Fibroblast of gingiva (primary cell): ENCODE data around the gene MYLK4.

ENCODE experiments used
- DNase-seq: peaks from one replicate; pipeline ENCODE4 v3.0.0-alpha.2; 2011; ENCODE audit warnings: low read depth

The MYLK4 gene

DNA sequence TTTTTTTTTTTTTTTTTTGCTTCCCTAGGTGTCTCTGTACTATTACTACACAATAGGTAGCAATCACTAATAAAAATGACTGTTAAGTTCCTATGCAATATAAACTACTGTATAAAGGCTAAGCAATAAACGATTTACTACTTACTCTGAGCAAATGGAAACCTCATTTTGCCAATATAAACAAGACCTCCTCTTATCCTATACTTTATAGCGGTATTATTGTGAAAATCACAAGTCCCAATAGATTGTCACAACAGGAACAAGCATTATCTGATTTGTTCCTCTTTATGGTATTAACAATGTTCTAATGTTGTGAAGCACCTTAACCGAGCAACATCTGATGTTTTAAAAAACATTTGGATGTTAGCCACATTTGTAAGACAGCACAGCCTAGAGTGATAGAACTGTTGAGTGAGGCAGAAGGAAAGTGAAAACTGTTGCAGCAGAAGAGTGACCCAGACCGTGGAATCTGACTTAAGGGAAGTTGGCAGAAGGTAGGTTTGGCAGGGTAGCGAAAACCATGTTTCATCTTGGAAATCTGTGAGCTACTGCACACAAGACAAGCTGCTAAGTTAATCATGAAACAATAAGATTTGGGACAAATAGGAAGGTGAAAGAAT lies 94.2 kb downstream of the MYLK4 start:
- DNase-seq = no peak

DNA sequence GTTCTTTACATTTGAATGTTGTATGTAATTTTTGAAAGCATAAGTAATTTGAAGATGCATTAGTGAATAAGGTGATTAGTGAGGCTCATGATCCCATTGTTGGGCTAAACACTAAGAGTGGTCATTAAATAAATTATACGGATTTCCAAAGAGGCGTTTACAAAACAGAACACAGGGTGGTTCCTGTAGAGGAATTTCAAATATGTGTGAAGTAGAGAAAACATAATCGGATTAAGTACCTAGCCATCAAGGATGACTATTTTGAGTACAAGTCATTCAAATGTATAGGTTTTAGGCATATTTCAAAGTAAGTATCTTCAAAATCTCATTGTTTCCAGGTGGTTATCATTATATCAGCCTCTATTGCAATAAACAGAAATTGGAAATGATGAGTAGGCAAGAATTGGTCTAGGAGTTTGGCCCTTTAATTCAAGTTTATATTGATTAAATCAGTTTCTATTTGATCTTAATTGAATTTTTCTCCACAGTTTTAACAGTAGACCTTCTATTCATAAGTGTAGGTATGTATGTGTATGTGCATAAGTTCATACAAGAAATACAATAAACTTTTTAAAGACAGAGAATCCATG lies 94.8 kb downstream of the MYLK4 start:
- no peak for DNase-seq

DNA sequence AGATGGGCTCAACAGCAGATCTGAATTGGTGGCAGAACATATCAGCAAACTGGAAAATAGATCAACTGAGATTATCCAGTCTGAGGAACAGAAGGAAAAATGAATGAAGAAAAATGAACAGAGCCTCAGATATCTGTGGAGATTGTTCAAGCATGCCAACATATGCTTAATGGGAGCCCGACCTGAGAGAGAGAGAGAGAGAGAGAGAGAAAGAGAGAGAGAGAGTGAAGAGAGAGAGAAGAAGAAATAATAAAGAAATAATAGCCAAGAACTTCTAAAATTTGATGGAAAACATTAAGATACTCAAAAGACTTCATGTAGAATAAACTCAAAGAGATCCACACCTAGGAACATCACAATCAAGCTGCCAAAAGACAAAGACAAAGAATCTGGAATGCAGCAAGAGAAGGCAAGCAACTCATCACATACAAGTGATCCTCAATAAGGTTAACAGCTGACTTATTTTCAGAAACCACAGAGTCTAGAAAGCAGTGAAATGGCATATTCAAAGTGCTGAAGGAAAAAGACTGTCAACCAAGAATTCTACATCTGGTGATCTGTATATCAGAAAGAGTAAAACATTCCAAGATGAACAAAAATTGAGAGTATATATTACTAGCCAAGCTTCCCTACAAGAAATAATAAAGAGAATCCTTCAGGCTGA lies 97.2 kb downstream of the MYLK4 start:
- no peak for DNase-seq

DNA sequence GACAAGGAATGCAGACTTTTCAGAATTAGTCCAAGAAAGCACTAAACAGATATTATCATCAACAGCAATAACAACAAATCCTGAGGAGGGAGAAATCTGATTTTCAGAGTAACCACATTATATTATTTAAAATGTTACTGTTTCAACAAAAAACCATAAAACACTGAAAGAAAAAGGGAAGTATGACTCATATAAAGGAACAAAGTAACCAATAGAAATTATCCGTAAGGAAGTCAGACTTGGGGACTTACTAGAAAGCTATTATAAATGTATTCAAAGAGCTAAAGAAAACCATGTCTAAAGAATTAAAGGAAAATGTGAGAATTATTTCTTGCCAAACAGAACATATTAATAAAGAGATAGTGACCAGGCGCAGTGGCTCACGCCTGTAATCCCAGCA lies 98.1 kb downstream of the MYLK4 start:
- DNase-seq = no peak

DNA sequence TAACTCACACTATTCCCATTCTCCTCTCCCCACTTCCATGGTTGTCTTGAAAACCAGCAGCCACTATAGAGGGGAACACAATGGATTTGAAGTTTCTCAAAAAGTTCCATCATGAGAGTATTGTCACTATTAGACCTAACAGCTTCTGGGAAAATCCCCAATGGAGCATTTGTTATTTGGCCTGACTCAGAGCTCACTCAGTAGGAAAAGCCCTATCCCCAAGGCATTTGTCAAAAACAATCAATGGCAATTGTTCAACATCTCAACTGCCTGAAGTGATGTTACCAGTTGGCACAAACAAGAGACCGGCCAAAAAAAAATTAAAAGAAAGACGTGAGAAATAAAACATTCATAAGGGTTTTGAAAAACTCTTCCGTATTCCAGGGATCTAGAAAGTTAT lies 98.8 kb downstream of the MYLK4 start:
- no peak for DNase-seq

DNA sequence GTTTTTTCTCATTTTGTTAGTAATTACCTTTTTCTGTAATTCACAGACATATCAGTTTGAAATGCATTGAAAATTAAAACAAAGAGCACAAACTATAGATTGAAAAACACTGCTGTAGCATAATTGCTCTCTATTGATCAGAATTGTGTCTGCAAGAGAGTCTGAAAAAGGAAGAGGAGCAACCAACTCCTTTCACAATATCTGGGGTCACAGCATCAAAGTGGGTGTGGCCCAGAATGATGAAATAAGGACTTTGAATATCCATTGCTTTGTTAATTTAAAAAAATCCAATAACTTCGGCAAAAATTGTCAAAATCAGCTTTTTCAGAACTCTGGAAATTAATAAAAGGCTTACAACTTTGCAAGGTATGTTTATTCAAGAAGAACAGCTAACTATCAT lies 99.2 kb downstream of the MYLK4 start:
- DNase-seq = no peak

DNA sequence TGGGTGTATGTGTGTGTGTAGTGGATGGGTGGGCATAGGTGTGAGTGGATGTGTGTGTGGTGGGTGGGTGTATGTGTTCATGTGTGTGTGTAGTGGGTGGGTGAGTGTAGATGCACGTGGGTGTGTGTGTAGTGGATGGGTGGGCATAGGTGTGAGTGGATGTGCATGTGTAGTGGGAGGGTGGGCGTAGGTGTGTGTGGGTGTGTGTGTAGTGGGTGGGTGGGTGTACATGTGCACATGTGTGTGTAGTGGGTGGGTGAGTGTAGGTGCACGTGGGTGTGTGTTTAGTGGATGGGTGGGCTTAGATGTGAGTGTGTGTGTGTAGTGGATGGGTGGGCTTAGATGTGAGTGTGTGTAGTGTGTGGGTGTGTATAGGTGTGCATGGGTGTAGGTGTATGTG lies 104.4 kb downstream of the MYLK4 start:
- DNase-seq = no peak

DNA sequence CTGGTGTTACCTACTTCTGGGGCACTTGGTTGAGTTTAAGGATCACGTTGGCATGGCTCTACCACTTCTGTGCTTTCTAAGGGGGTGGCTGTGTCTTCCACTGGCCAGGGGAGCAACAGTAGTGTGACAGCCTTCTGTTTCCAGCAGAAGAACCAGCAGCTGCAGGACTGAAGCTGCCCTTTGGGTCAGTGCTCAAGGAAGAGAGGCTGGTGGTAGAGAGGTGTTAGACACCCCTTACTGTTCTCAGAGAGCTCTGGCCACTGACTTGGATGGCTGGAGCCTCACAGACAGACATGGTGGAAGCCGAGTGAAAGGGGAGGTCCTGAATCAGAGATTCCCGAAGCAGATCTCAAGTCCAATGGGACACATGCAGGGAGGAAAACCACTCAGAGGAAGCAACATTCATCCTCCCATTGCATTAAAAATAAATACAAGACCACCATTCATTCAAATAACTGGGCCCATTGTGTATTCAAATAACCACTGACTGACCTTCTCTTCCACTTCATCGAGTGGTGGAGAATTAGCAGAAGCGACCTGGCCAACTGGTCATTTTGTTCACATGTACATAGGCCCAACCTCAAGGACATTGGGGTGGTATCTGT lies 106.7 kb downstream of the MYLK4 start:
- no peak for DNase-seq

DNA sequence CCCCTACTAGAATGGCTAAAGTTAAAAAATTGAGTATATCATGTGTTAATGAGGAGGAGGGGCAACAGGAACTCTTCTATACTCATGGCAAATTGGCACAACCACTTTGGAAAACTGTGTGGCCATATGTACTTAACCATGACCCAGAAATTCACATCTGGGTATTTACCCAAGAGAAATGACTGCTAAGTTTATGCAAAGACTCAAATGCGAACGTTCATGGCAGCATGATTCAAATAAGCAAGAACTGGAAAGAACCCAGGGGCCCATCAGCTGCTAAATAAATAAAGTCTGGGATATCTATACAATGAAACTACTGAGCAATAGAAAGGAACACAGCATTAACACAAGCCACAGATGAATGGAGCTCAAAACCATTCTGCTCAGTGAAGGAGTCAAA lies 107.6 kb downstream of the MYLK4 start:
- no peak for DNase-seq

DNA sequence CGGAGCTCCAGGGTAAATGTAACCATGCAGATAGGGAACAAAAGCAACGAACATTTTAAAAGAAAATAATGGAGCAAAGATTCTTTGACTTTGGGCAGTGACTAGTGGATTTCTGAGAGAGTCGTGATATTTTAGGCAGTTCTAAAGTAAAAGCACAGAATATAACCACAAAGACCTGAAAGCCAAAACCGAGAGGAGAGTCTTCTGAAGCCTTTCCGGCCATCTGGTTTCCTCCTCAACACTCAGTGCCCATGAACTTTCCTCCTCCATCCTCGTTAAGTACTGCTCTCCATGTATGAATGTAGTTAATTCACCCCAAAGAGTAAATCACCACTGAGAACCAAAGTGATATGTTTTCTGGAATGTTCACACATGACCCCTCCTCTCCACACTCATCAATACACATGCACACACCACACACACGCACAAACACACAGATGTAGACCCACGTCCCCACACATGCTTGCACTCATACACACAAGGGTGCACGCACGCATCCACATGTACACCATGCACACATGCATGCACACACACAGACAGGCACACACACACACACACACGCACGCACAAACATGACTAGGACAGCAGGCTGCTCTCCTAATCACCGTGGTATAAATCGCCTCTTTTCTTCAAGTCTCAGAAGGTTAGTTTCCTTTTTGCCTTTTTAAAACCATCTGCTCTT lies 109.5 kb downstream of the MYLK4 start:
- DNase-seq = no peak

DNA sequence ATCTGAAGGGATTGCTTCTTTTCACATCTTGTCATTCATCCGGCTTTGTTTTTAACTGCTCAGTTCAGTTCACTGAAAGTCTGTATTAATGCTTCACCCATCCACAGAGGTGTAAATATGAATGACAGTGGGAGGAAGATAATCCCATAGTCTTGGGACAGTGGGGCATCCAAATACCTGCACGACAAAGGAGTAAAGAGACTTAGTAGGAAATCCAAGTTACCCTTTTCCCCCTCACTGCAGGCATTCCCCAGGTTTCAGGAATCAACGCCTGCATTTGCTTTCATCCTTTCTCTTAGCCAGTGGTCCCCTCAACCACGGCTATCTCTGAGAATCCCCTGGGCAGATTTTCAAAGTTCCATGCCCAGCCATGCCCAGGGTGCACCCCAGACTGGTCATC lies 110.2 kb downstream of the MYLK4 start:
- DNase-seq = no peak

DNA sequence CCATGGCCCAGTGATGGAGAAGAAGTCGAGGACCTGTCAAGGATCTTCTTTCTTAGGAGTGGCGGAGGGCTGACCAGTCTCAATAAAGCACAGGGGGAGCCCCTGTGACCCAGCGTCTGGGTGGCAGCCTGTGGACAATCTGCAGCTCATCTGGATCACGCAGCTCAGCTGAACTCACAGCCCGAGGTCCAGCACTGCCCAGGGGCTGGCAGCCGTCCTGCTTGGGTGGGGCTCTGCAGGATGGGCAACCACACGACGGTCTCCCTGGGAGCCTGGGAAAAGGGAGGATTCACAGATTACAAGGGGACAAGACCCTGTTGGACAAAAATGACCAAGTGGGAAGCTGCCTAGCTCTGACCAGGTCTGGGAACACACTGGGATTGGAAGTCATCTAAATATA lies 110.8 kb downstream of the MYLK4 start:
- no peak for DNase-seq

DNA sequence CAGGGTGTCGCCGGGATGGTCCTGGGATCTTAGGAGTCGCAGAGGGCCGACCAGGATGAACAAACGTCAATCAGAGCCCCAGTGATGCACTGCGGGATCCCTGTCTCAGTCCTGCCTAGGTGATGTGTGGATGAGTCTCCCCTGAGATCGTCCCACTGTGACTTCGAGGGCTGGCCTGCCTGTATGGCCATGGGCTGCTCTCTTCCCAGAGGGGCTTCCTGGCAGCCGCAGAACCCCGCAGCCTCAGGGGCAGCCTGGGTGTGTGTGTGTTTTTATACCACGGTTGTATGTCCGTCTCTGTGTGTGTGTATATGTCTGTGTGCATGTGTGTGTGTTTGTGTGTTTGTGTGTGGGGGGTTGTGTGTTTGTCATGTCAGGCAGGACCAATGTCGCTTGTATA lies 111.6 kb downstream of the MYLK4 start:
- no peak for DNase-seq

DNA sequence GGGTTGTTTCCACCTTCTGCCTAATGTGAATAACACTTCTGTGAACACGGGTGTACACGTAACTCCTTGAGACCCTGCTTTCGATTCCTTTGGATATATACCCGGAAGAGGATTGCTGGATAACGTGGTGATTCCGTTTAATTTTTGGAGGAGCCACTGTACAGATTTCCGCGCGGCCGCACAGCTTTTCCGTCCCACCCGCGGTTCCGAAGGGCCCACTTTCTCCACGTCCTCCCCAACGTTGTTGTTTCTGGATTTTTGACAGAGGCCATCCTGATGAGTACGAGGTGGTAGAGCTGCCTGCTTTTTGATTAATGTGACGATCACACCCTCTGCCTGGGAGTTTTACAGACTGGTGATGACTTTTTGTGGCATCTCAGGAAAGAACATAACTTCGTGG lies 114.0 kb downstream of the MYLK4 start:
- no peak for DNase-seq

DNA sequence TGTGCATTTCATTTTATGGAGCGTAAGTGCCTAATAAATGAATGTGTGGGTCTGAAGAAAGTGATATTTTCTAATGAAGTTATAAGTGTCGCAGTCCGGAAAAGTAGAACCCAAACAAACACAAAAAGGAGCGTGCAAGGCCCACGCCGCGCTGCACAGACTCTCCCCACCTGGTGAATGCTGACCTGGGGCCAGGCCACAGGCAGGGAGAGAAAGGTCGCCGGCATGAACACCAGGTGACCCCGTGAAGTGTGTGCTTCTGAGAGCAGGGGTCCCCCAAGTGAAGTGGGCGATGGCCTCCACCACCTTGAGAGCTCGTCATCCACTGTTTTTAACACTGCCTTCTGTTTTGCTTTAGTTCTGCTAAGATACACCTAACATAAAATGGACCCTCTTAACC lies 114.8 kb downstream of the MYLK4 start:
- DNase-seq = no peak

DNA sequence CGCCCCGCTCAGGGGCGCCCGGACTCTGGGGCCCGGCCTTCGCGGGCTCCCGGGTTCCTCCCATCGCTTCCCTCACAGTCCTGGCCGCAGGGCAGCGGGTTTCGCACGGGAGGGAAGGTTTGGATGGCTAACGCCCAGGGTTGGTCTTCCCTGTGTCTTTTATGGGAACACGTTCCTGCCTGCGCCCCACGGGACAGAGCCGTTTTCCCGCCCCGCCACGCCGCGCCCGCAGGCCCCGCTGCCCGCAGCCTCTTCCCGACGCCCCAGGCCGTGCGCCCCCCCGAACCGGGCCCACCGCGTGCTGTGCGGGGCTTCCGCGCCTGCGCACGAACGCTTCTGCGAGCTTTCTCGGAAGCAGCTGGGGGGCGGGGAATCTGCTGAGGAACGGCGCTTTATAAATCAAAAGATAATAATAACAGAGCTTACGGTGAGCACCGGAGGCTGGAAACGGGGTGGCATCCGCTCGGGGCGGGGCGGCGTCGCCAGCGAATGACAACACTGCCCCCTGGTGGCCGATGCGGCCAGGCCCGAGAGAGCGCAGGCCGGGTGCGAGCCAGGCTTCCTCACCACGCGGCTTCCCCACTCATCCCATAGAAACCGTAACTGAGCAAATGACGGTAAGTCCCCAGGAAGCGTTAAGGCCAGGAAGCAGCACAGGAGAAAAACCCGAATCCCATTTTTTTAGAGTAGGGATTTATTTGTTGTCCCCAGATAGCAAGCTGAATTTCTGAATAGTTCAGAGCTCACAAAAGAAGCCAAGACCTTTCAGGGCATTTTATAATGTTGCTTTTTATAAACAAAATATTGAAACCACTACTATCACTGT lies 116.4 kb downstream of the MYLK4 start:
- peak; percentile 81 for DNase-seq

DNA sequence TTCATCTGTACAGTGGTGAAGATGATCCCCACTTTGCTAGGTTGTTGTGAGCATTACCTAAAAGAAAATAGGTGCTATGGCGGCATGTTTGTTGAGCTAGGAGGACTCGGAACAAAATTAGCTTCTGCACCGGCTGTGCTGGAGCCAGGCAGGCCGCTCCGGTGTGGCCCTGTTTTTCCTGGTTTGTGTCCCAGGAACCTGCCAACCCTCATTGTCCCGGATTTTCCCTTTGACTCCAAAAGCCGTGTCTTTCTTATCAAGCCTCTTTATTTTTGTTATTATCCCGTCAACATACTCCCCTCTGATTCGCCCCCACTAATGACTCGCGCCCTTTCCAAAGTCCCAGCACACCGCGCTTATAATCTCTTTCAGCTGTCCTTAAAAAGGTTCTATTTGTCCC lies 117.0 kb downstream of the MYLK4 start:
- no peak for DNase-seq

DNA sequence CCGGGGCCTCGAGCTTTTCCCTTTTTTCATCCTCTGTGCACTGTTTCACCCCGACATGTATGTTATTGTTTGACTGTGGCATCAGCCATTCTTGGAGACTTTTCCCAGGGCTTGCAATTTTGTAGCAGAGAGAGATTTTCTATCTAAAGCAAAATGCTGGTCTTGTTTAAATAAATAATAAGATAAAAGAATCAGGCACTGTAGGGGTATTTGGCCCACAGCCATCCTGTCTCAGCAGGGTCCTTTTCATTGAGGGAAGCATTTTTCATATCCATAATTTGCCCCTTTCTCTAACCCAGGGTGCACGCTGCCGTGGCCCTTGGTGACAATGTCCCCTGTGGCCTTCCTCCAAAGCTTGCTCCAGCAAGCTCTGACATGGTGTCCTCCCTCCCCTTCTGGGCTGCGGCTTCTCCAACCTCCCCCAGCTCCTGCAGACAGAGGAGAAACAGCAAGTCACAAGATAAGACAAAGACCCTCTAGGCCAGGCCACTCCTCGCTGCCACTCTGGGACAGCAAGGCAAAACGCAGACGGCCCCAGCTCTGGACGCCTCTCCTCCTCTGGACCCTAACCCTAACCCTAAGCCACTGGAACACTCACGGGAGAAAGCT lies 117.6 kb downstream of the MYLK4 start:
- DNase-seq = no peak

DNA sequence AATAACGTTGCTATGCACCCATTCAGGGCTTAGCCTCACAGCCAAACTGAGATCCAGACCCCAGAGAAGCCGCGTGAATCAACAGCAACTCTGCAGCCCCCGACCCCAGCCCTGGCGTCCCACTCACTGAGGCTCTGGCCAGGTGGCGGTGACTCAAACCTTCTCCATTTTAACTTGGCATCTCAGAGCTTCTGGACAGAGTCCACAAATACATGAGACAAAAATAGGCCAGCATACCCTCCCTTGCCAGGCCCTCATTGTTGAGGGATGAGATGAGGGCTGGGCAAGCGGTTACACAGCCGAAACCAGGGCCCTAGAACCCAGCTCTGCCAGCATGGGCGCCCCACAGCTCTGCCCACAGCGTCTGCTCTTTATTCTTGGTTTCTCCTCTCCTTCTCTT lies 118.4 kb downstream of the MYLK4 start:
- peak; percentile 10 for DNase-seq

DNA sequence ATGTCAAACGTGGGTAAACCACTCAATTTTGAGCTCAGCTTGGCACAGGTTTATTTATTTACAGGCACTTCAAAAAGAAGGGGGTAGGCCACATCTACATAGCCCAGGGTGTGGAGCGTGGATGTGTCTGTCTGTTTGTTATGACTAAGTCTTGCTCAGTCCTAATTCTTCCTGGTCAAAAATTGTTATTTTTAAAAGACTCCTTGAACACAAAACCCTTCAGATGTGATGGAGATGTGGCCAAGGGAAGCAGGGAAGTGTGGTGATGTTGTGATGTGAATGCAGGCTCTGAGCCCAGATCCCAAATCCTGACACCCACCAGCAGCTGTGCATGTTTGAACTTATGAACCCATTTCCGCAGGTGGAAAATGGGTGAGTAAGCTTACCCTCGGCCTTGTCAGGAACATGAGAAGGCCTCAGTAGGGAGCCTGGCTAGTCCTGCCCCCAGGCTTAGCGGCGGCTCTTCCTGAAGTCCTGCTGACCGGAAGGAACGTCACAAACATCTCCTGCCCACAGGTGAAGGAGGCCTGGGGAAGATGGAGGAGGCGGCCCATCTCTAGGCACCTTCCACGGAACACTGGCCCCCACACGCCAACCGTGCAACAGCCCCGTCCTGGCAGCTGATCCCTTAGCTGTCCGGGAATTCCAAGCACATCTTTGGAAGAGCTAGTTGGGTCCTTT lies 119.7 kb downstream of the MYLK4 start:
- no peak for DNase-seq

DNA sequence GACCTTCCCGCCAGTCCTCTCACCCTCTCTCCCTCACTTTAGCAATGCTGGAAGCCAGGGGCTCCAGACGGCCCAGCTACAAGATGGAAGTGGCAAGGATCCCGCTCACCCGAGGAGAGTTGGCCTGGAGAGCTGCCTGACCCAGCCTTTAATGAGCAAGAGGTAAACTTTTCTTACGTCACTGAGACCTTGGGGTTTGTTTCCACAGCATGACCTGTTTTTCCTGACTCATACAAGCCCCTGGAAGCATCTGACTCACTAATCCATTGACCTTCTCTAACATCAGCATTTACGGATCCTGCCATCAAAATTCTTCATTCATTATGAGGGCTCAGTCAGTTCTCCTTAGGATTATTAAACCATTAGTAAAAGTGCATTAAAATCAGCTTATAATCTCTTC lies 120.4 kb downstream of the MYLK4 start:
- DNase-seq = peak; percentile 84
